T-helper 2 cell (primary cell): ENCODE data around the gene ZFPL1.
"Not testable (repeated sequence)": the region's sequence is repeated elsewhere in the genome, so short reads cannot be mapped to it uniquely, and the experiment has no call there.

ENCODE experiments used
- DNase-seq, 5 experiments: peaks; one replicate each; pipeline versions ENCODE4 v3.0.0 to v3.0.0-alpha.2; 2012 to 2022

ZFPL1 gene

DNA sequence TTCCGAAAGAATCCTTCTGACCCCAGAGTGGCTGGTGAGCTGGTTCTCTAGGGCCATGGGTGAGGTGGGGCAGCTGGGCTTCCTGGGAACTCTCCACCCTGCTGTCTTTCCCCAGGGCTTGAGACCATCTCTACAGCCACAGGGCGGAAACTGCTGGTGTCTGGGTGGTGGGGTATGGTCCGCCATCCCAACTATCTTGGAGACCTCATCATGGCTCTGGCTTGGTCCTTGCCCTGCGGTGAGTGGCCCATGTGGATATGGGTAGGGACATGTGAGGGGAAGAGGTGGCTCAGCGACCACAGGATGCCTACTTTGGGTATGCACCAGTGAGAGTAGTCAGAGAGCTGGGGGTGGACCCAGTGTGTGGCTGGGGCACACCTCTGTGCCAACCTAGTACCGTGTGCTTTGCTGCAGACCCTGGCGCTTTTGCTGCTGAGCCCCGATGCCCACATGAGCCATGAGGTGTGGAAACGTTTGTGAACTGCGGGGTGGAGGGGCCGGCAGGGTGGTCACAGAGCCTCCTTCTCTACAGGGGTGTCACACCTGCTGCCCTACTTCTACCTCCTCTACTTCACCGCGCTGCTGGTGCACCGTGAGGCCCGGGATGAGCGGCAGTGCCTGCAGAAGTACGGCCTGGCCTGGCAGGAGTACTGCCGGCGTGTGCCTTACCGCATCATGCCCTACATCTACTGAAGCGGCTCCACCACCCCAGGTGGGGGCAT is 31.5 kb downstream of the ZFPL1 start:
- DNase-seq = no peak

GRCh38 chr11:65116370-65117205 is 32.6 kb downstream of the ZFPL1 start:
- peak; percentile 17 to 88 (median 56) for DNase-seq

DNA sequence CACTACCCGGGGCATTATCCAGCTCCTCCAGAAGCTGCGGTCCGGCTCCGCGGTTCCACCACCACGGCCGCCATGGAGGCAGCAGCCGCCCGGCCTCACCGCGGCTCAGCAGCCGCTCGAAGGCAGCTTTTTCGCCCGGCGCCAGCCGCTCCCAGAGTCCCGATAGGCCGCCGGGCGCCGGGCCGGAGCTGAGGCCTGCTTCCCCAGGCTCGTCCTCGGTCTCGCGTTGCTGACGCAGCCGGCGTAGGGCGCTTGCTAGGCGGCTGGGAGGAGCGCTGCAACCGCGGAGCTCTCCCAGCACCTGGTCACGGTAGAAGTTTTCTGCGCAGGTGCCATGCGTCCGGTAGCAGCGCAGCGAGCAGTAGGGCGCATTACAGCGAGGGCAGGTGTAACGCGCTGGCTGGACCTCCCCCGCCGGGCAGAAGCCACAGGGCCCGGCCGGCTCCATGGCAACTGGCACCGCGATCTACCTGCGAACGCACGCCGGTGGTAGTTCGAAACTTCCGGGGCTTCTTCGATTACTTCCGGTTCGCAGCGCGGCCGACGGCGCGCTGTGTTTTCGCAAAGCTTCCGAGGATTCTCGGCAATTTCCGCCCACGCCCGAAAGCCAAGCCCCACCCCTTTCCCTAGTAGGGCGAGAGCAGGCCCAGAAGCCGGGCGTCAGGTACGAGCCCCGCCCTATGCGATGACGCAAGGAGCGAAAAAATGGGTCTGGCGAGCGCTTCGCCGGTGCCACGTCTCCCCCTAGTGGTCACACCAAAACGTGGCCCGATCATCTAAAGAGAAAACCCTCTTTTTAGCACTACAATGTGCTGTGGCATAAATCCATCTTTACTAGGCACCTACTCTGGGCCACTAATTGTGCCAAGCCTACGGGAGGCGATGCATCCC is 33.4 kb downstream of the ZFPL1 start, which contains the start of gene ZNHIT2:
Gene ZNHIT2 (minus strand): TSS at position 496 of the 891 bp plus-strand sequence. CDS start 48 bp downstream, at position 448.
- DNase-seq = peak; percentile 95 to 100 (median 99)

- no peak for DNase-seq
Observed at GRCh38 chr11:65118097-65118837, 34.2 kb downstream of the ZFPL1 start.

DNA sequence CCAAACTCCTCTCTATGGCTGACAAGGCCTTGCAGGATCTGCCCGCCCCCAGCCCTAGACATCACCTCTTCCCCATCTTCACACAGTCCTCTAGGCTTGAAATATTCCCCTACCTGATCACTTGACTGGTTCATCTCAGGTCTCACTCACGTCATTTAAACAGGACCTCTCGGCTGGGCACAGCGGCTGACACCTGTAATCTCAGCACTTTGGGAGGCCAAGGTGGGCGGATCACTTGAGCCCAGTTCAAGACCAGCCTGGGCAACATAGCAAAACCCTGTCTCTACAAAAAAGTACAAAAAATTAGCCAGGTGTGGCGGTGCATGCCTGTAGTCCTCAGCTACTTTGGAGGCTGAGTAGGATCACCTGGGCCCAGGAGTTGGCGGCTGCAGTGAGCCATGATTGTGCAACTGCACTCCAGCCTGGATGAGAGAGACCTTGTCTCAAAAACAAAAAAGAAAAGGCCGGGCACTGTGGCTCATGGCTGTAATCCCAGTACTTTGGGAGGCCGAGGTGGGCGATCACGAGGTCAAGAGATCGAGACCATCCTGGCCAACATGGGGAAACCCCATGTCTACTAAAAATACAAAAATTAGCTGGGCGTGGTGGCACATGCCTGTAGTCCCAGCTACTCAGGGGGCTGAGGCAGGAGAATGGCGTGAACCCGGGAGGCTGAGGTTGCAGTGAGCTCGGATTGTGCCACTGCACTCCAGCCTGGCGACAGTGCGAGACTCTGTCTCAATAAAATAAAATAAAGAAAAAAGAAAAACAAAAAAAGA is 35.1 kb downstream of the ZFPL1 start:
- DNase-seq = not testable (repeated sequence)

- DNase-seq = no peak
Observed at GRCh38 chr11:65119670-65119995, 35.6 kb downstream of the ZFPL1 start.

DNA sequence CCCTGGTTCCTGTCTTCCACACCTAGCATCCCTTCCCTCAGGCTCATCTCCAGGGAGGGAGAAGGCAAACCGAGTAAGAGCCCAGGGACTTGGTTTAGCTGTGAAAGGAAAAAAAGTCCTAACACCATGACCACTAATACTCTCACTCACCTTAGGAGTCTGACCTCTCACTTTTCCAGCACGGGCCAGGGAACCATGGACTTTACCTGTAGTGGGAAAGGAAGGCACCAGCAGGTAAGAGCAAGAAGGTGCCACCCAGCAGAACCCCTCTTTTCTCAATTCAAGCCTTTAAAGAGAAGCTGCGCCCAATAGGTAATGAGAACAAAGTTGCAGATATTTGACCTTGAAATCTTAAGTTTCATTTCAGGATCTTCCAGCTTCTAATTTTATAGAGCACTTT is 36.8 kb downstream of the ZFPL1 start:
- no peak for DNase-seq

DNA sequence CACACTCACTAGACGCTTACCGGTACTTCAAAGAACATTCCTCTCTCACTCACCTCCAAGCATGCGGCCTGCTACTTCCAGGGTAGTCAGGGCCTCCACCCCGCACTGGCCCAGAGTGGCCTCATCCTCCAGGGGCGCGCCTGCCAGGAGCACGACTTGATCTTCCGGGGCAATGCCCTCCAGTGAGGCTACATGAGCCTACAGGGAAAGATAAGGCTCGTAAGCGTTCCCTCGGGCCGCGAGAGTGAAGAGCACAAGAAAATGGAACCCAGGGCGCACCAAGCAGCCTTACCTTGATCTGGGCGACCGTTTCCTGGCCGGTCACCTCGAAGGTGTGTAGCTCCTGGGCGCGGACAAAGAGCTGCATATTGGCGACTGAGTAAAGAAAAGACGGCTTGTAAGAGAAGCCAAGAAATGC is 37.4 kb downstream of the ZFPL1 start:
- DNase-seq = peak in 1 of 5 experiments; percentile 55

GRCh38 chr11:65121865-65122696 is 38.1 kb downstream of the ZFPL1 start, which contains the start of the genes FAU and MRPL49:
FAU (minus strand) TSS chr11:65122134; CDS start chr11:65121813, 321 bp downstream.
MRPL49 (plus strand) TSS chr11:65122321; CDS start chr11:65122347, 26 bp downstream.
- DNase-seq = peak; percentile 95 to 99 (median 99)

- DNase-seq = no peak
Observed at GRCh38 chr11:65124480-65125196, 40.6 kb downstream of the ZFPL1 start.

- no peak for DNase-seq
Observed at GRCh38 chr11:65125197-65126056, 41.4 kb downstream of the ZFPL1 start.

GRCh38 chr11:65126624-65127274 is 42.7 kb downstream of the ZFPL1 start:
- no peak for DNase-seq

GRCh38 chr11:65127473-65128181 is 43.6 kb downstream of the ZFPL1 start:
- DNase-seq = no peak

GRCh38 chr11:65128182-65129145 is 44.4 kb downstream of the ZFPL1 start:
- no peak for DNase-seq

GRCh38 chr11:65129649-65130441 is 45.8 kb downstream of the ZFPL1 start:
- DNase-seq = no peak
